ENCODE measurements around the gene CSRP1. TPM values are rescaled to one million over a fixed set of nuclear protein-coding genes. Genes with fewer than 3 reads are reported as not detected.

Gene CSRP1
- total and polyA plus RNA-seq, 9 of the 15 experiments (the other 6 are each of a cell fraction or from before 2014, with no cell fraction given), result 6.8 to 39.4 (median 23.7) TPM

- TF ChIP-seq ZBTB26 (CRISPR knock-in tag; IDR thresholded peaks at IDR 0.05) (0 out of 2 replicates have a peak, but pooled peaks have one; percentile 67), MLLT1 (IDR thresholded peaks at IDR 0.05) (peak in 1 of 2 experiments; percentile 68; a peak in 2 of 4 replicates), ZNF589 (CRISPR knock-in tag; IDR thresholded peaks at IDR 0.05; ENCODE audit: low read depth) (peak; percentile 66; the same call in 1 of the 2 replicates), MEIS2 (IDR thresholded peaks at IDR 0.05; ENCODE audit: partially characterized antibody) (no peak), MAX (CRISPR knock-in tag; IDR thresholded peaks at IDR 0.05) (peak; percentile 91), PCBP1 (IDR thresholded peaks at IDR 0.05; ENCODE audit: low read depth, low read length, poor library complexity, severe bottlenecking) (no peak), LEF1 (IDR thresholded peaks at IDR 0.05) (peak; percentile 64; the same call in 1 of the 2 replicates), EHMT2 (IDR thresholded peaks at IDR 0.05) (peak; percentile 75; the same call in 1 of the 2 replicates), ILK (tag; IDR thresholded peaks at IDR 0.05; ENCODE audit: borderline replicate concordance, low read depth) (no peak), PTRF (tag; IDR thresholded peaks at IDR 0.05) (0 out of 2 replicates have a peak, but pooled peaks have one; percentile 15), SMAD4 (CRISPR knock-in tag; conservative IDR thresholded peaks at IDR 0.05) (peak; percentile 11; the same call in 1 of the 2 replicates), TCF3 (CRISPR knock-in tag; IDR thresholded peaks at IDR 0.05) (0 out of 2 replicates have a peak, but pooled peaks have one; percentile 29), L3MBTL2 (IDR thresholded peaks at IDR 0.05) (peak; percentile 88), ZNF609 (CRISPR knock-in tag; IDR thresholded peaks at IDR 0.05; ENCODE audit: borderline replicate concordance) (no peak), MNT (conservative IDR thresholded peaks at IDR 0.05) (peak in 1 of 2 experiments; percentile 68; a peak in 2 of 4 replicates)
Observed at GRCh38 chr1:201461645-201462441, 45.1 kb downstream of the CSRP1 start (continued).
